Aorta (tissue), 5 donors: ENCODE data around the gene ARGFX. TPM values are rescaled to one million over a fixed set of nuclear protein-coding genes. Genes with fewer than 3 reads are reported as not detected.
"Not testable (repeated sequence)": the region's sequence is repeated elsewhere in the genome, so short reads cannot be mapped to it uniquely, and the experiment has no call there.

ENCODE experiments used
- ATAC-seq: fragments of 200-7000 bp; cut with Tn5 transposase; one replicate; pipeline ENCODE4 v1.9.1; 2022; ENCODE audit warnings: moderate library complexity; ENCODE audit not compliant: low FRiP score
- DNase-seq, 2 donors: peaks; one replicate each; pipeline ENCODE4 v3.0.0-alpha.2; 2020
- H3K27ac ChIP-seq, 2 donors: one replicate each; pipeline ENCODE4 v1.5.1; 2013; ENCODE audit warnings: low read length in 2 of 2, mild to moderate bottlenecking in 2 of 2, moderate library complexity in 2 of 2, control low read depth in 1 of 2, inconsistent platforms in 1 of 2, low read depth in 1 of 2
- H3K27me3 ChIP-seq, 2 donors: one replicate each; pipeline ENCODE4 v1.6.1; 2013; ENCODE audit warnings: control low read depth in 1 of 2, low read length in 1 of 2, mild to moderate bottlenecking in 1 of 2, moderate library complexity in 1 of 2; ENCODE audit not compliant: insufficient read depth in 2 of 2, control insufficient read depth in 1 of 2
- H3K36me3 ChIP-seq, 2 donors: one replicate each; pipeline ENCODE4 v1.6.1; 2013; ENCODE audit warnings: control low read depth in 1 of 2, low read length in 1 of 2, mild to moderate bottlenecking in 1 of 2; ENCODE audit not compliant: insufficient read depth in 2 of 2, control insufficient read depth in 1 of 2
- H3K4me1 ChIP-seq, 2 donors: one replicate each; pipeline ENCODE4 v1.6.1; 2013; ENCODE audit warnings: low read length in 2 of 2, control low read depth in 1 of 2, mild to moderate bottlenecking in 1 of 2, moderate library complexity in 1 of 2; ENCODE audit not compliant: insufficient read depth in 2 of 2, control insufficient read depth in 1 of 2
- H3K4me3 ChIP-seq, 2 donors: one replicate each; pipeline ENCODE4 v1.5.1; 2013; ENCODE audit warnings: low read length in 2 of 2, control low read depth in 1 of 2, mild to moderate bottlenecking in 1 of 2
- H3K9me3 ChIP-seq: one replicate; pipeline ENCODE4 v1.6.1; 2013; ENCODE audit warnings: mild to moderate bottlenecking, low read length; ENCODE audit not compliant: control insufficient read depth
- WGBS, 2 donors: extraction: QIAGEN DNeasy Blood & Tissue Kit; methylation state at CpG; one replicate each; pipeline ENCODE4 v1.1.7; 2013; 5-methylcytosine and 5-hydroxymethylcytosine counted together
- intact Hi-C, 2 donors: fragments of 100-400 bp; cut with DNase I; formaldehyde crosslinking; loops; one replicate each; pipeline versions ENCODE4 v1.14.2 to v1.15.0; 2022
- polyA plus RNA-seq, 2 donors: library from polyadenylated mRNA; stranded (reverse); fragments of 200-250 nt; gene quantifications; one replicate each; pipeline ENCODE4 v1.2.3, GENCODE V29; 2013
- total RNA-seq, 2 donors: library from RNA; stranded (reverse); fragmentation: NEBNext Ultra II Directional; extraction: Animal tissue kit (Norgen Biotek cat#: 25700); gene quantifications; one replicate each; pipeline ENCODE4 v1.2.1, GENCODE V29; 2021
- donor health status: healthy with polysubstance abuse.
- donor health status: Bipolar disorder and iron deficiency.
- donor health status: DM: no; HTN: no; CAD: no.
- donor health status: DM: no; HTN: no; CAD: no.
- donor health status: DM: yes; HTN: yes; CAD: no.

The ARGFX gene
- total and polyA plus RNA-seq, 4 donors, result not detected

- H3K9me3 ChIP-seq, intact Hi-C loops, DNase-seq, H3K27ac ChIP-seq, ATAC-seq, H3K4me1 ChIP-seq, H3K27me3 ChIP-seq, H3K36me3 ChIP-seq, H3K4me3 ChIP-seq: not testable (repeated sequence)
- 95 to 96% methylated on average over 4 of the region's 4 CpGs for WGBS, 2 donors
Measured at GRCh38 chr3:121593806-121594205, 26.1 kb downstream of the ARGFX start.

GRCh38 chr3:121594850-121595249, 27.1 kb downstream of the ARGFX start:
- WGBS, 2 donors, result 82 to 84% methylated on average over 2 of the region's 2 CpGs
- H3K4me1 ChIP-seq, result no peaks in the 10 kb centered on the region
- no peak overlapping the region for H3K27ac ChIP-seq
- no peaks in the 10 kb centered on the region for H3K9me3 ChIP-seq
- H3K4me3 ChIP-seq, result no peak overlapping the region
- DNase-seq (no peak), ATAC-seq (no peak)
- H3K27me3 ChIP-seq, result no peaks in the 10 kb centered on the region
- H3K36me3 ChIP-seq, result no peaks in the 10 kb centered on the region
- intact Hi-C loops, result no loop called here

- DNase-seq (no peak), ATAC-seq (no peak)
- Histone ChIP-seq H3K27ac (no peak overlapping the region), H3K9me3 (no peaks in the 10 kb centered on the region), H3K4me1 (no peaks in the 10 kb centered on the region), H3K27me3 (no peaks in the 10 kb centered on the region), H3K36me3 (no peaks in the 10 kb centered on the region), H3K4me3 (no peak overlapping the region)
- WGBS, 2 donors, result 23 to 29% methylated on average over 4 of the region's 4 CpGs
- intact Hi-C loops, result no loop called here
Measured at GRCh38 chr3:121595765-121596406, 28.1 kb downstream of the ARGFX start.

GRCh38 chr3:121598564-121598963, 30.8 kb downstream of the ARGFX start:
- 91 to 96% methylated on average over 2 of the region's 2 CpGs for WGBS, 2 donors
- ATAC-seq, result no peak
- no peak for DNase-seq
- intact Hi-C loops, result no loop called here
- Histone ChIP-seq H3K4me3 (no peak overlapping the region), H3K9me3 (no peaks in the 10 kb centered on the region), H3K4me1 (no peaks in the 10 kb centered on the region), H3K36me3 (no peaks in the 10 kb centered on the region), H3K27me3 (no peaks in the 10 kb centered on the region), H3K27ac (no peak overlapping the region)

GRCh38 chr3:121599900-121600299, 32.2 kb downstream of the ARGFX start:
- intact Hi-C loops, H3K27me3 ChIP-seq, H3K27ac ChIP-seq, ATAC-seq, H3K9me3 ChIP-seq, H3K36me3 ChIP-seq, H3K4me1 ChIP-seq, H3K4me3 ChIP-seq, DNase-seq: not testable (repeated sequence)
- 14 to 34% methylated on average over 2 of the region's 2 CpGs for WGBS, 2 donors

- Histone ChIP-seq H3K36me3 (no peaks in the 10 kb centered on the region), H3K9me3 (no peaks in the 10 kb centered on the region), H3K27me3 (no peaks in the 10 kb centered on the region), H3K4me3 (no peak overlapping the region), H3K4me1 (no peaks in the 10 kb centered on the region), H3K27ac (no peak overlapping the region)
- WGBS, 2 donors, result 2 to 3% methylated on average over 4 of the region's 4 CpGs
- peak; percentile 53 for ATAC-seq
- intact Hi-C loops, result no loop called here
- no peak for DNase-seq
Measured at GRCh38 chr3:121601212-121601812, 33.6 kb downstream of the ARGFX start.

- ATAC-seq, result no peak
- Histone ChIP-seq H3K4me1 (no peaks in the 10 kb centered on the region), H3K27me3 (no peaks in the 10 kb centered on the region), H3K4me3 (no peak overlapping the region), H3K9me3 (no peaks in the 10 kb centered on the region), H3K36me3 (no peaks in the 10 kb centered on the region), H3K27ac (no peak overlapping the region)
- 90 to 96% methylated on average over 2 of the region's 2 CpGs for WGBS, 2 donors
- intact Hi-C loops, result no loop called here
- DNase-seq, result no peak
Measured at GRCh38 chr3:121604759-121605158, 37.0 kb downstream of the ARGFX start.

GRCh38 chr3:121606106-121606505, 38.4 kb downstream of the ARGFX start:
- ATAC-seq (no peak), DNase-seq (no peak)
- H3K9me3 ChIP-seq, result no peaks in the 10 kb centered on the region
- H3K4me3 ChIP-seq, result no peak overlapping the region
- WGBS, 2 donors, result 94 to 95% methylated on average over 4 of the region's 4 CpGs
- H3K4me1 ChIP-seq, result no peaks in the 10 kb centered on the region
- no peak overlapping the region for H3K27ac ChIP-seq
- H3K27me3 ChIP-seq, result no peaks in the 10 kb centered on the region
- intact Hi-C loops, result no loop called here
- no peaks in the 10 kb centered on the region for H3K36me3 ChIP-seq
